Neuronal stem cell (in vitro differentiated cells): Measurements from ENCODE around the gene TAC3.
"Not testable (repeated sequence)": the region's sequence is repeated elsewhere in the genome, so short reads cannot be mapped to it uniquely, and the experiment has no call there.

Experiments used
- DNase-seq: peaks from one replicate; pipeline ENCODE4 v3.0.0-alpha.2; 2013; ENCODE audit warnings: low spot score
- H2AFZ ChIP-seq: one replicate; pipeline ENCODE4 v1.6.1; 2013; ENCODE audit warnings: mild to moderate bottlenecking, low read length, inconsistent platforms
- H2AK5ac ChIP-seq: 2 replicates; pipeline ENCODE4 v1.6.1; 2013; ENCODE audit warnings: low read depth, mild to moderate bottlenecking, inconsistent platforms, low read length, moderate library complexity, mixed read lengths
- H2BK120ac ChIP-seq: 2 replicates; pipeline ENCODE4 v1.6.1; 2013; ENCODE audit warnings: low read depth, mild to moderate bottlenecking, inconsistent platforms, low read length, moderate library complexity, mixed read lengths
- H2BK12ac ChIP-seq: one replicate; pipeline ENCODE4 v1.6.1; 2013; ENCODE audit warnings: low read length, inconsistent platforms
- H2BK15ac ChIP-seq: 2 replicates; pipeline ENCODE4 v1.6.1; 2013; ENCODE audit warnings: mild to moderate bottlenecking, low read length, inconsistent platforms, mixed read lengths
- H2BK5ac ChIP-seq: one replicate; pipeline ENCODE4 v1.6.1; 2013; ENCODE audit warnings: inconsistent platforms, mild to moderate bottlenecking, low read length, moderate library complexity
- H3K14ac ChIP-seq: one replicate; pipeline ENCODE4 v1.6.1; 2013; ENCODE audit warnings: low read length, inconsistent platforms
- H3K18ac ChIP-seq: 2 replicates; pipeline ENCODE4 v1.6.1; 2013; ENCODE audit warnings: low read length, inconsistent platforms
- H3K23ac ChIP-seq: 2 replicates; pipeline ENCODE4 v1.6.1; 2013; ENCODE audit warnings: low read depth, mild to moderate bottlenecking, mixed read lengths, low read length, inconsistent platforms; ENCODE audit not compliant: poor library complexity
- H3K27ac ChIP-seq: replicated peaks from 3 replicates; pipeline ENCODE4 v1.5.1; 2013; ENCODE audit warnings: low read length, inconsistent platforms
- H3K27me3 ChIP-seq, 3 experiments: 2 replicates each; pipeline ENCODE4 v1.6.1; 2013; ENCODE audit warnings: low read length in 3 of 3, mild to moderate bottlenecking in 2 of 3, inconsistent platforms in 1 of 3, low read depth in 1 of 3, mixed read lengths in 1 of 3, moderate library complexity in 1 of 3; ENCODE audit not compliant: control insufficient read depth in 3 of 3, insufficient read depth in 3 of 3
- H3K36me3 ChIP-seq, 2 donors: replicated peaks in 1 of 2; 2 replicates each; pipeline ENCODE4 v1.6.1; 2013; ENCODE audit warnings: low read length in 2 of 2; ENCODE audit not compliant: control insufficient read depth in 2 of 2, insufficient read depth in 2 of 2
- H3K4ac ChIP-seq: 2 replicates; pipeline ENCODE4 v1.6.1; 2013; ENCODE audit warnings: inconsistent platforms, mild to moderate bottlenecking, low read length, moderate library complexity
- H3K4me1 ChIP-seq, 2 donors: 1 replicate in 1 of 2; 2 replicates in 1 of 2; pipeline ENCODE4 v1.6.1; 2013; ENCODE audit warnings: low read length in 2 of 2, low read depth in 1 of 2; ENCODE audit not compliant: control insufficient read depth in 2 of 2, insufficient read depth in 1 of 2
- H3K4me2 ChIP-seq: one replicate; pipeline ENCODE4 v1.6.1; 2013; ENCODE audit warnings: mild to moderate bottlenecking, low read length, inconsistent platforms; ENCODE audit not compliant: insufficient read depth, poor library complexity, severe bottlenecking
- H3K4me3 ChIP-seq, 2 donors: 2 replicates each; pipeline ENCODE4 v1.5.1; 2013; ENCODE audit warnings: low read length in 2 of 2, mild to moderate bottlenecking in 2 of 2, inconsistent platforms in 1 of 2, moderate library complexity in 1 of 2
- H3K79me1 ChIP-seq: one replicate; pipeline ENCODE4 v1.6.1; 2013; ENCODE audit warnings: low read depth, mild to moderate bottlenecking, inconsistent platforms, low read length, moderate library complexity
- H3K9ac ChIP-seq: one replicate; pipeline ENCODE4 v1.6.1; 2013; ENCODE audit warnings: mild to moderate bottlenecking, low read depth, low read length, inconsistent platforms; ENCODE audit not compliant: poor library complexity
- H3K9me3 ChIP-seq, 2 donors: replicated peaks in 1 of 2; 2 replicates each; pipeline versions ENCODE3 to v1.6.1; 2013; ENCODE audit warnings: low read length in 2 of 2, mild to moderate bottlenecking in 2 of 2, inconsistent platforms in 1 of 2, low read depth in 1 of 2, mixed read lengths in 1 of 2, moderate library complexity in 1 of 2; ENCODE audit not compliant: control insufficient read depth in 2 of 2, insufficient read depth in 1 of 2
- H4K8ac ChIP-seq: one replicate; pipeline ENCODE4 v1.6.1; 2013; ENCODE audit warnings: low read depth, mild to moderate bottlenecking, inconsistent platforms, low read length, moderate library complexity
- H4K91ac ChIP-seq: one replicate; pipeline ENCODE4 v1.6.1; 2013; ENCODE audit warnings: low read length, low read depth, mild to moderate bottlenecking, inconsistent platforms; ENCODE audit not compliant: poor library complexity
- WGBS, 2 donors: extraction: QIAGEN DNeasy Blood & Tissue Kit; methylation state at CpG; one replicate each; pipeline ENCODE4 v1.1.7; 2013; ENCODE audit warnings: missing lambda C conversion rate in 2 of 2, mixed read lengths in 1 of 2; ENCODE audit not compliant: insufficient read length in 2 of 2, insufficient replicate concordance in 1 of 2; ENCODE audit errors: extremely low coverage in 2 of 2; 5-methylcytosine and 5-hydroxymethylcytosine counted together

The TAC3 gene

GRCh38 chr12:56988207-56988739 is 28.1 kb downstream of the TAC3 start:
- Histone ChIP-seq H2BK12ac (no peak overlapping the region), H3K4ac (no peak overlapping the region), H3K9me3 (no peaks in the 10 kb centered on the region), H3K9ac (no peak overlapping the region), H2BK120ac (no peak overlapping the region), H3K27ac (no peak overlapping the region), H3K4me1 (no peaks in the 10 kb centered on the region), H3K27me3 (no peaks in the 10 kb centered on the region), H3K14ac (no peak overlapping the region), H2BK15ac (no peak overlapping the region), H3K18ac (no peak overlapping the region), H4K91ac (no peak overlapping the region), H4K8ac (no peak overlapping the region), H2BK5ac (no peak overlapping the region), H3K4me3 (no peak overlapping the region), H3K36me3 (no peaks in the 10 kb centered on the region), H2AFZ (no peak overlapping the region), H3K4me2 (no peak overlapping the region), H3K23ac (no peak overlapping the region), H2AK5ac (no peak overlapping the region), H3K79me1 (no peaks in the 10 kb centered on the region)
- WGBS, 2 donors = no CpG with 5 or more reads among the region's 5 CpGs
- DNase-seq = no peak

- Histone ChIP-seq H3K27ac (no peak overlapping the region), H4K91ac (no peak overlapping the region), H3K9ac (no peak overlapping the region), H3K4me1 (no peaks in the 10 kb centered on the region), H3K4me3 (no peak overlapping the region), H3K36me3 (no peaks in the 10 kb centered on the region), H3K79me1 (no peaks in the 10 kb centered on the region), H3K4me2 (no peak overlapping the region), H2BK12ac (no peak overlapping the region), H2AK5ac (no peak overlapping the region), H2BK120ac (no peak overlapping the region), H2AFZ (peak overlapping the region; percentile 43), H2BK5ac (no peak overlapping the region), H3K4ac (no peak overlapping the region), H3K9me3 (no peaks in the 10 kb centered on the region), H3K23ac (no peak overlapping the region), H4K8ac (no peak overlapping the region), H3K27me3 (no peaks in the 10 kb centered on the region), H3K18ac (no peak overlapping the region), H3K14ac (no peak overlapping the region), H2BK15ac (no peak overlapping the region)
- no CpG with 5 or more reads among the region's 11 CpGs for WGBS, 2 donors
- DNase-seq = peak; percentile 79
These were observed 28.7 kb downstream of the TAC3 start for GRCh38 chr12:56987551-56988053.

GRCh38 chr12:56987011-56987410 is 29.3 kb downstream of the TAC3 start:
- H3K14ac ChIP-seq = no peak overlapping the region
- H4K8ac ChIP-seq = no peak overlapping the region
- H3K23ac ChIP-seq = no peak overlapping the region
- no peak overlapping the region for H3K4ac ChIP-seq
- no peak overlapping the region for H2AK5ac ChIP-seq
- H2BK15ac ChIP-seq = no peak overlapping the region
- no peak overlapping the region for H2BK120ac ChIP-seq
- H2BK5ac ChIP-seq = no peak overlapping the region
- no peaks in the 10 kb centered on the region for H3K9me3 ChIP-seq
- H3K27me3 ChIP-seq = no peaks in the 10 kb centered on the region
- no peak overlapping the region for H2BK12ac ChIP-seq
- H3K4me3 ChIP-seq = no peak overlapping the region
- no peaks in the 10 kb centered on the region for H3K36me3 ChIP-seq
- DNase-seq = no peak
- H3K18ac ChIP-seq = no peak overlapping the region
- H3K9ac ChIP-seq = no peak overlapping the region
- H4K91ac ChIP-seq = no peak overlapping the region
- no peak overlapping the region for H3K27ac ChIP-seq
- no peaks in the 10 kb centered on the region for H3K4me1 ChIP-seq
- H2AFZ ChIP-seq = peak overlapping the region; percentile 43
- no peak overlapping the region for H3K4me2 ChIP-seq
- H3K79me1 ChIP-seq = no peaks in the 10 kb centered on the region

- H3K4ac ChIP-seq, H3K18ac ChIP-seq, H2AK5ac ChIP-seq, H3K4me1 ChIP-seq, H3K9ac ChIP-seq, H3K36me3 ChIP-seq, H2BK5ac ChIP-seq, H3K14ac ChIP-seq, H3K9me3 ChIP-seq, H3K79me1 ChIP-seq, H3K27me3 ChIP-seq, H2BK120ac ChIP-seq, H3K4me2 ChIP-seq, H4K8ac ChIP-seq, H3K27ac ChIP-seq, H3K4me3 ChIP-seq, H2AFZ ChIP-seq, H4K91ac ChIP-seq, DNase-seq, H2BK15ac ChIP-seq, H2BK12ac ChIP-seq, H3K23ac ChIP-seq: not testable (repeated sequence)
- WGBS, 2 donors = no CpG with 5 or more reads among the region's 6 CpGs
These were observed 30.6 kb downstream of the TAC3 start for GRCh38 chr12:56985714-56986113.
